Measurements from ENCODE around the gene SARM1.

The SARM1 gene

DNA sequence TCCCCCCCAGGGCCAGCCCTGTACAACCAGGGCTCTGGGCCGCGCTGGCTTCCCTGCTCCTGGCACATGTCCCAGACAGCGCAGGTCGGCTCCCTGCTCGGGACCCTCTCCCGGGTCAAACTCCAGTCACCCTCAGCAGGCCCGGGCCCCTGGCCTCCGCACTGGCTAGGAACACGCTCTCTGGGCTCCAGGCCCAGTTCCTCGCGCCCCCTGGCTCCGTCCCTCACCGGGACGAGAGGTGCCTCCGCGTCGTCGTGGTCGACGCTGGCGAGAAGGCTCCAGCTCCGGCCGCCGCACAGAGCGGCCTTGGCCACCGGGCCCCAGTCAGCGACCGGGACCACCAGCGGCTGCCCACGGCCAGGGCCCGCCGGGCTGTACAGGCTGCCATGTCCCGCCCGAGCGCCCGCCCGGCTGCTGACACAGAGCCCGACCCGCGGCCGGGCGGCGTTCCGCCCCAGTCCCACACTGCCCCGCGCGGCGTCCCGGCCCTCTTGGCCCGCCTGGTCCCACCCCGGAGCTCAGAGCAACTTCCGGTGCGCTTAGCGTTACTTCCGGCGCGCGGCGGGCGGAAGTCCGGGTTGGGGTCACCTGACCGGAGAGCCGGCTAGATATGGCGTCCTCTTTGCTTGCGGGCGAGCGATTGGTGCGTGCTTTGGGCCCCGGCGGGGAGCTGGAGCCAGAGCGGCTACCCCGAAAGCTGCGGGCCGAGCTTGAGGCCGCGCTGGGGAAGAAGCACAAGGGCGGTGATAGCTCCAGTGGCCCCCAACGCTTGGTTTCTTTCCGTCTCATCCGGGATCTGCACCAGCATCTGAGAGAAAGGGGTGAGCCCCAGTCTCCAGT is 14.2 kb upstream of the SARM1 start, which contains the start of gene POLDIP2:
TSS of gene POLDIP2 (minus strand) at position 467 of the 840 bp plus-strand sequence. CDS start at position 388, 79 bp downstream.
- in situ Hi-C loops (cut with MboI; ENCODE audit: low pct_unique_long_range_greater_than_20kb, low sequenced_read_pairs, unreplicated experiment) = no loop called here
- no peak for TF ChIP-seq CTCF (IDR thresholded peaks at IDR 0.05; ENCODE audit: extremely low read depth, insufficient read depth, missing control alignments)
- DNase-seq (ENCODE audit: low spot score) = peak; percentile 98

GRCh38 chr17:28357901-28358197 is 13.6 kb upstream of the SARM1 start:
- in situ Hi-C loops (cut with MboI; ENCODE audit: low pct_unique_long_range_greater_than_20kb, low sequenced_read_pairs, unreplicated experiment) = no loop called here
- no peak for DNase-seq (ENCODE audit: low spot score)
- no peak for TF ChIP-seq CTCF (IDR thresholded peaks at IDR 0.05; ENCODE audit: extremely low read depth, insufficient read depth, missing control alignments)

GRCh38 chr17:28363186-28363585 is 8.3 kb upstream of the SARM1 start:
- in situ Hi-C loops (cut with MboI; ENCODE audit: low pct_unique_long_range_greater_than_20kb, low sequenced_read_pairs, unreplicated experiment) = no loop called here
- TF ChIP-seq CTCF (IDR thresholded peaks at IDR 0.05; ENCODE audit: extremely low read depth, insufficient read depth, missing control alignments) = no peak

DNA sequence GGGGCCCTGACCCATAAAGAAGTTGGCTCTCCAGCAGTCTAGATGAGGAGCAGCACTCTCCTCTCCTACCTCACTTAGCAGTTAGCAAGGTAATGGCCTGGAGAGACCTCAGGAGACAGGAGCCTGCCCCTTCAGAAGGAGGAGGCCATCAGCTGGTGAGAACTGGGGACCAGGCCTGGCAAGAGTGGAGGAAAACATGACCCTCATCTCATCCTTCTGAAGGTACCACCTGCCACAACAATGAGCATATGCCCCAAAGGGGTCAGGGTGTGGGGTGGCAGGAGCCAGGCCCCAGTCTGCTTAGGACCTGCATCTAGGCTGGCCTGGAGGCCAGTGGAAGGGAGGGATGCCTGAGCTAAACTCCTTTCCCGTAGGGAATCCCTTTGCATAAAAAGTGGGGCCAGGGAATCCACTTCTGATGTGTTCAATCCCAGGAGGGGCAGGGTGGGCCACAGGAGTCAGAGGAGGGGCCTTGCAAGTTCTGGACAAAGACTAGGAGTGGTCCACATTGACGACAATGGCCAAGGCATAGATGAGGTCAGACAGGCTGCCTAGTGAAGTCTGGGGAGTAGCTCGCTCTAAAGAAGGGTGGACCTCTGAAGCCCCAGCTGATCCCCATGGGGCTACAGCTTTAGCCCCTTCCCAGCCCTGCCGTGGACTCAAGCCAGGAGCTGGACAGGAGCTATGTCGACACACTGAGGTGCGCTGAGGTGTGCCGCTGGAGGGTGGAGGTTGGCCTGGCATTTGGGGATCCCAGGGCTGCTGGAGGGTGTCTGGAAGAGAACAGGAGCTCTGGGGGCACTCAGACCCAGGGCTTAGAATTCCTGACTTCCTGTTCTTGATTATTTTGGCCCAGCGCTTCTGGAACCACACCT is 7.5 kb upstream of the SARM1 start:
- DNase-seq (ENCODE audit: low spot score) = no peak
- TF ChIP-seq CTCF (IDR thresholded peaks at IDR 0.05; ENCODE audit: extremely low read depth, insufficient read depth, missing control alignments) = no peak
- in situ Hi-C loops (cut with MboI; ENCODE audit: low pct_unique_long_range_greater_than_20kb, low sequenced_read_pairs, unreplicated experiment) = no loop called here

More at GRCh38 chr17:28363186-28363585, 8.3 kb upstream of the SARM1 start:
- no peak for DNase-seq (ENCODE audit: low spot score)

GRCh38 chr17:28364665-28365363 is 6.7 kb upstream of the SARM1 start, which contains the start of gene SEBOX:
SEBOX (minus strand) TSS chr17:28365199; CDS start chr17:28365151, 48 bp downstream.
- no peak for DNase-seq (ENCODE audit: low spot score)
- in situ Hi-C loops (cut with MboI; ENCODE audit: low pct_unique_long_range_greater_than_20kb, low sequenced_read_pairs, unreplicated experiment) = no loop called here
- no peak for TF ChIP-seq CTCF (IDR thresholded peaks at IDR 0.05; ENCODE audit: extremely low read depth, insufficient read depth, missing control alignments)

DNA sequence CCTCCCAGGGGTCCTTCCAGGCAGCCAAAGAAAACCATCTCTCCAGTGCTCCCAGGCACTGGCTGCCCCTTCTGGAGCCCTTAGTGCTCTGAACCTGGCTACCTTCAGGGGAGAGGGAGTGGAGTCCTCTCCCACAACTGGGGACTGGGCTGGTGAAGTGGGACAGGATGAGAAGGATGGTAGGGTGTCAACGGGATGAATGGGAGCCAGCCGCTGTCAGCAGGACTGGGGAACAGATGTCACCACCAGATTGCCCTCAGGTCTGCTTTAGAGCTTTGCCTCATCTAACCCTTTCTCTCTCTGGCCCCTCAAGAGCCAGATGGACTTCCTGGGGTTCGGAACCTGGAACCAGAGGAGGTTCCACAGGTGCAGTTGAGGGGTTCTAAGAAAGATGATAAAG is 6.0 kb upstream of the SARM1 start:
- TF ChIP-seq CTCF (IDR thresholded peaks at IDR 0.05; ENCODE audit: extremely low read depth, insufficient read depth, missing control alignments) = no peak
- in situ Hi-C loops (cut with MboI; ENCODE audit: low pct_unique_long_range_greater_than_20kb, low sequenced_read_pairs, unreplicated experiment) = no loop called here

More for the DNA sequence above, 6.0 kb upstream of the SARM1 start:
- no peak for DNase-seq (ENCODE audit: low spot score)

All from GM13977 (cell line).